Measurements from ENCODE around the gene ITGA2B.
"Not testable (repeated sequence)": the region's sequence is repeated elsewhere in the genome, so short reads cannot be mapped to it uniquely, and the experiment has no call there.

The ITGA2B gene

GRCh38 chr17:44368391-44369243, 20.8 kb downstream of the ITGA2B start:
- DNase-seq, result not testable (repeated sequence)

GRCh38 chr17:44367231-44367979, 22.0 kb downstream of the ITGA2B start:
- no peak for DNase-seq

- DNase-seq, result not testable (repeated sequence)
Measured at GRCh38 chr17:44365051-44365450, 24.4 kb downstream of the ITGA2B start.

GRCh38 chr17:44363613-44364159, 25.8 kb downstream of the ITGA2B start, which contains the start of gene FAM171A2:
Gene FAM171A2 (minus strand): TSS chr17:44363853. CDS start chr17:44363714, 139 bp downstream.
- DNase-seq, result peak; percentile 60

GRCh38 chr17:44362949-44363612, 26.4 kb downstream of the ITGA2B start:
- no peak for DNase-seq

- DNase-seq, result no peak
Measured at GRCh38 chr17:44362459-44362948, 26.9 kb downstream of the ITGA2B start.

GRCh38 chr17:44361292-44362260, 27.9 kb downstream of the ITGA2B start:
- DNase-seq, result no peak

GRCh38 chr17:44360826-44361225, 28.6 kb downstream of the ITGA2B start:
- DNase-seq, result no peak

- no peak for DNase-seq
Measured at GRCh38 chr17:44360144-44360533, 29.3 kb downstream of the ITGA2B start.

GRCh38 chr17:44359458-44360143, 29.8 kb downstream of the ITGA2B start:
- no peak for DNase-seq

- DNase-seq, result no peak
Measured at GRCh38 chr17:44359006-44359405, 30.4 kb downstream of the ITGA2B start.

- no peak for DNase-seq
Measured at GRCh38 chr17:44358066-44358465, 31.4 kb downstream of the ITGA2B start.

GRCh38 chr17:44356241-44356640, 33.2 kb downstream of the ITGA2B start:
- DNase-seq, result no peak

- no peak for DNase-seq
Measured at GRCh38 chr17:44355642-44356099, 33.8 kb downstream of the ITGA2B start.

GRCh38 chr17:44354582-44355561, 34.6 kb downstream of the ITGA2B start:
- no peak for DNase-seq

GRCh38 chr17:44353672-44354331, 35.6 kb downstream of the ITGA2B start:
- no peak for DNase-seq

GRCh38 chr17:44352828-44353671, 36.4 kb downstream of the ITGA2B start:
- no peak for DNase-seq

Measured in NCI-H1092 (cell line).